HL-60/S4 treated with retinoic acid at 250 ng/mL for 4 days and 3 days (cell line): Measurements from ENCODE around the gene PLPP3.

Experiments used
- in situ Hi-C: fragments of 300-500 bp; cut with MboI; formaldehyde crosslinking; loops from 2 replicates; pipeline ENCODE4 v1.7.0; 2022; ENCODE audit warnings: low sequenced_read_pairs

The PLPP3 gene

DNA sequence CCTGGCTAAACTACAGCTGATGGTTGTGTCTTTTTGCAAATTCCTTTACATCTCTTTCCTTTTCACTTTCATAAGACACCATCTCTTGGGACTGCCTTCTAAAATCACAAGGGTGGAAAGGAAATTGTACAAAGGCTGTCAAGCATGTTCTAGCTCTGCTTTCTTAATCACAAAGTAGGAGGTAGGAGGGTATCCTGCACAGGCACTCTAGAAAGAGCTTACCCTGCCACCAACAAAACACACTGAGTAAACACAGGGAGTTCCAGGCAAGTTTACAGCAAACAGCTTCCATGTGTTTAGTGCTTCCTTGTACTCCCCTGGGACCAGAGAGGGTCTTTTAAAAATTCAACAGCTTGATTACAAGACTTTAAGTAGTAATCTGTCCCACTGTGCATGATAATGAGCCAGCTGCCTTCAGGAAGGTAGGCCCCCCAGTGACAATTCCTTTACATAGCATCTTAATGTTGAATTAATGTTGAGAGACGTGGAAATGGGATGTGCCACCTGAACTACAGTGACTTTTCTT is 2.4 kb downstream of the PLPP3 start:
- in situ Hi-C loops: no loop called here

DNA sequence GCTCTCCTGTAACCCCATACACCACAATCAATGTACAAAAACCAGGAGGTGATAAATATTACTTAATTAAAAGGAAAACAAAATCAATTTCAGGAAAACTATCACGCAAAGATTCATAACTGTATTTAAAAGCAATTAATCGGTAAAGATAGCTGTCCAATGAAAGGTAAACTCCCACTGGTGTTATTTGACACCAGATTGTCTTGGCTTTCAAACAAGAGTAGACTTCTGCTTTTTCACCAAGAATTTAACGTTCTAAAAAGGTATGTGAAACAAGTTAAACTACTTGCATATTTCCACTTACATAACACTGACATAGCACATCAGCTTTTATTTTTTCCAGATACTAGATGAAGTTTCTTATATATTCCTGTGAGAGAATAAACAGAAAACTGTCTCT is 3.5 kb downstream of the PLPP3 start:
- in situ Hi-C loops: no loop called here

DNA sequence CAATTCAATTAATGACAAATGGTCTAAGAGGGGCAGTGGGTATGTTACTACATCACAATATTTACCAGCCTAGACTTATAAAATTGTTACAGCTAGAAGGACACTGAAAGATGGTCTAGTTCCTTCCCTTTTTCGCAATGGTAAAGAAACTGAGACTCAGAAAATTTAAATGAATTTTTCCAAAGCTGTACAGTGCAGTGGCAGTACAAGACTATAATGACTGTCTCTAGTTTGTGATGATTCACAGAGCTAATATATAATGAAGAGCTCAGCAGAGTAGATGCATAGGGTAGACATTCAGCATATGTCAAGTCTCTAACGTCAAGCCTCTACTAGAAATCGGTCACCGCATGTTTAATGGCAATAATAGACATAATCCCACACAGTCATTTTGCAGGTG is 4.6 kb downstream of the PLPP3 start:
- in situ Hi-C loops: no loop called here

DNA sequence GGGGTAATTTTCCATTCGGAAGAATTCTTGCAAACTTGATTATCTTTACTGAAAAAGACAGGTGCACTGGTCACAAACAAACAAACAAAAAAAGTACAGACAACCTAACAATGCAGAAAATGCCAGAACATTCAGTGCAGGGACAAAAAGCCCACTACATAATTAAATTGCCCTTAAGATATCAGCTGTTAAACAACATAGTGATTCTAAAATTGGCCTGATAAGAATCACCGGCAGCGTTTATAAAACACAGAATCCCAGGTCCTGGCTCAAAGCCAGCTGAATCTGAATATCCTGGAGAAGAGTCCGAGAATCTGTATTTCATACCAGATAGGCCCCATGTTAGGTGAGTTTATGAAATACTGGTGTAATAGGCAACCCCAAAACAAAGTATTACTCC is 6.1 kb downstream of the PLPP3 start:
- in situ Hi-C loops: no loop called here

DNA sequence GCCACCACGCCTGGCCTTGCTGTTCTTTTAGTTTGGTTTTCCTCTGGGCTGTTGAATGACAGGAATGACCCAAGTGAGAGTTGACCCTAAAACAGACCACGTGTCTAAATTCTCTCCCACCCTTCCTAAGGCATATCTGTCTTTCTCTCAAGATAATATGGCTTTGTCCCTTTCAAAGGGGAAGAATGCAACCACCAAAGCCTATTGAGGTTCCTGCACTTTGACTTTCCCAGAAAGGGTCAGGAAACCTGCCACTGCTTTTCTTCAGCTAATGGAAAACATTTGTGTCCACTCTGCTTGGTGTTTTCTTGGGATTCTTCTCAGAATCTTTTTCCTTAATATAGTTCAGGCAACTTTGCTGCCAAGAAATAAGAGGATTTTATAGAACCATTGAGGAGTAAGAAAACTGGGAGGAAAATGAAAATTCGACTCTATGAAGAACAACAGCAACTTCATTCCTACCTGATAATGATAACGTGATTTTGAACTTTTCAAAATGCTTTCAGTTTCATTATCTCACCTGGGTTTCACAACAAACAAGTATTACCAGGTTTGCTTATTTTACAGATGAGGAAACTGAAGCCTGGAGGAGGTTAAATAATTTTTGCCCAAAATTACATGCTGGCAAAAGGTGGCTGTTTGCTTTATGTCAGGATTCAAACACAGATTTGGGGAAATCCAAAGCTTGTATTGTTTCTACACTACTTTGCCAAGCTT is 6.9 kb downstream of the PLPP3 start:
- in situ Hi-C loops: no loop called here

DNA sequence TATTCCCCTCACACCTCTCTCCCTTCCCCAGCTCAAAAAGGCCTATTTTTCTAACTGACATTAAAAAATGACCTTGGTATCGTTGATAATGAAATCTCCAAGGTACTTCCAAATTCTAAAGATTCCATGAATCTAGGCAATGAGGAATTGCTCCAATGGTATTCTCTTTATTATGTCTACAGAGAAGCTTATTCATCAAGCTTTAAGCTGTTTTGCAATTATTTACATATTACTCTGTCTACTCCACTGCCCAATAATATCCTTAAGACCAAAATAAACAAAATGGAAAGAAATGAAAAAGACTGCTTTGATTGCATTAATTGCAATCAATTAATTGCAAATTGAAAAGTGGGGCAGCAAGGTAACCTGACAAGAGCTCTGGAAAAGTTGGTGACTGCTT is 7.9 kb downstream of the PLPP3 start:
- in situ Hi-C loops: no loop called here

DNA sequence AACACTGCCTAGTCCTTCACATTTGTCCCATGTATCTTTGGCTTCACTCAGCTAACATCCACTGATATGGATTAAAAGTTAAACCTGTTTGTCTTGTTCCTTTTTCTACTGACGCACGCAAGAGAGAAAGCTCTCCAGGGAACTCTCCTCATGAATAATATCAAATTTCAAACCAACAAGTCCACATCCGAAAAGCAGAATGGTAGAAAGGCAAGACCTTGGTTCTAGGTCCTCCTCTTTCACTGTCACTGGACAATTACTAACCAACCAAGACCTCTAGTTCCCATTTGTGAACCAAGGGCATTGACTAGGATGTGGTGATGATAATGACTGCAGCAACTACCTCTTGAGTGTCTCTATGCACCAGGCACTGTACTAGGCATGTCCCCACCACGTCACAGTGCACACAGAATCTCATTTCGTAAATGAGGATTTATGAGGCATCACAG is 8.4 kb downstream of the PLPP3 start:
- in situ Hi-C loops: no loop called here

DNA sequence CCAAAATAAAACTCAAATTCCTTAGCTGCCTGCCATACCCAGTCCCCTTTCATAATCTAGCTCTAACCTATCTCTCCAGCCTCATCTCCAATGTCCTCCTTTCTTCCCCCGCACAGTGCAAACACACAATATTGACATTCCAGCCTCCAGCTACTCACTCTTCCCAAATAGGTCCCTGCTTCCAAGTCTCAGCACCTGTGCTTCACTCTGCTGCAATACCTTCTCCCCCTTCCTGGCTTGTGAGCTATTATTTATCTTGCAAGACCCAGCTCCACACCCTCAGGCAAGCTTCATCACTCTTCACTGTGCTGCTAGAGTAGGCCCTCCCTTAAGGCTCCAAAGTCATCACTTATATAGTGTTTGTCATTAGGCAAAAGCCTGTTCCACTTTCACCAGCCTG is 9.7 kb downstream of the PLPP3 start:
- in situ Hi-C loops: no loop called here

DNA sequence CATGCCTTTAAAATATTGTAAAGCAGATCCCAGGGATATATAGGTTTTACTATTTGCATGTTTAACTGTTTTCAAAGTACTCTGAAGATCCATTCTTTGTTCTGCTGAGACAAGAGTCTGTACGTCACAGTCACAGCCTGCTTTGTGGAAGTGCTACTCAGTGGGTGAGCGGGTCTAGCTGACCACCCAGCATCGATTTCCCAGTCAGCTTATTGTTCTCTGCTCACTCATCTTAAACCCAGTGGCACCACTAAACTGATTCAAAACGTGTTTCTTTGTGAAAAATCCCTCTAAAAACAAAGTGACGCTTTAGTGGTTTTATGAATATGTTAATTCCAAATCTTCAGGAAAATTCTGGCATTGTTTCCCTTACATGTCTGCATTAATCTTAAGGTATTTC is 12.4 kb downstream of the PLPP3 start:
- in situ Hi-C loops: no loop called here

DNA sequence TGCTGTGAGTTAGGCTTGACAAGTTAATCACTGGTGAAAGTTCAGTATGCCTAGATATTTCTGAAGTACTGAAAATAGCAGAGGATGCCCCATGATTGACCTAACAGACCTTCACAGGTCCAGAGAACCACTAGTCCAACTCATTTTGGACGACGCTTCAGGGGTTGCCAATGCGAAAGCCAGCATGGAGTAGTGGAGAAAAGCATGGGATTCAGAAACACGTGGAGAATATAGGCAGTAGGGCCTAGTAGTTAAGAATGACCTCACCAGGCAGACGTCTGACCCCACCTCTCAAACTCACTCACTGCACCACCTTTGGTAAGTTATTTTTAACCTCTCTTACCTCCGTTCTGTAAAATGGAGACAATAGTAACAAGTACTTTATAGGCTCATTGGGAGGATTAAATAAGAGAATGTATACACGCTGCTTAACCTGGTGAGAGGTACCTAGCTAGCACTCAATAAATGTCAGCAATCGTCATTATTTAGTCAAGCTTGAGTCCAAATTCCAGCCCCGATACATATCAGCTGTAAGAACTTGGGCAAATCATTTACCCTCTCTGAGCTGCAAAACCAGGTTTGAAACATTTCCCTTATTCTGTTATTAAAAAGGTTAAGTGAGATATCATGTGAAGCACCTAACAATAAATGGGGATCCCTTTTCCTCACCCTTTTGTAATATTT is 13.2 kb downstream of the PLPP3 start:
- in situ Hi-C loops: no loop called here

DNA sequence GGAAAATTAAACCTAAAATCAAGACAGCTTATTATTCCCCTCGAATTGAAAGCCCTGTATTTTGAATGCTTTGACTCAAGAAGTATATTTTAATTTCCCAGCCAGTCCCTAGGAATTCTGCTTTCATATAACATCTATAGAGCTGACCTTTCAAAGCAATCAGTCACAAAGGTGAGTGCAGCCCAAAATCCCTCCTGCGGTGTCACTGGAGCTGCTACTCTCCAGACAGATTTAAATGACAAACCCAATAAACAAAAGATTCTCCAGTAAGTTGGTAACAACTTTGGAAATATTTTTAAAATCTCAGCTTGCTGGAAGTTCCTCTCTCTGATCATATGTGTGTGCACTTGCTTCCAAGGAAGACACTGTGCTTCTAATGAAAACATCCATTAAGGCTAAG is 14.7 kb downstream of the PLPP3 start:
- in situ Hi-C loops: no loop called here

DNA sequence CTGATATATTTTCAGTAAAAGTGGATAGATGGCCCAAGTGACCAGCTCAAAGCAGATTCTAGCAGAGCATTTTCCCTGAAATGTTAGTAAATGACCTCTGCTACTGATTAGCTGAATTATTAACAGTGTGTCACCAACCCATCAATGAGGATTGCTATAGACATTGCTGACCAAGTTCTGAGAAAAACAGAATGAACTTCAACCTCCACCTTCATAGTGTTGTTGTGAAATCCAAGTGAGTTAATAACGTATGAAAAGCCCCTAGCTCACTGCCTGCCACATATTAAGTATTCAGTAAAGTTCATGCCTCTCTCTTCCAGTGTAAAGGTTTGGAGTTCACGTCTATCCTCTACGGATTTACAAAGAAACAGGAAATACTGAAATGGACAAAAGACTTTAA is 15.8 kb downstream of the PLPP3 start:
- in situ Hi-C loops: no loop called here

DNA sequence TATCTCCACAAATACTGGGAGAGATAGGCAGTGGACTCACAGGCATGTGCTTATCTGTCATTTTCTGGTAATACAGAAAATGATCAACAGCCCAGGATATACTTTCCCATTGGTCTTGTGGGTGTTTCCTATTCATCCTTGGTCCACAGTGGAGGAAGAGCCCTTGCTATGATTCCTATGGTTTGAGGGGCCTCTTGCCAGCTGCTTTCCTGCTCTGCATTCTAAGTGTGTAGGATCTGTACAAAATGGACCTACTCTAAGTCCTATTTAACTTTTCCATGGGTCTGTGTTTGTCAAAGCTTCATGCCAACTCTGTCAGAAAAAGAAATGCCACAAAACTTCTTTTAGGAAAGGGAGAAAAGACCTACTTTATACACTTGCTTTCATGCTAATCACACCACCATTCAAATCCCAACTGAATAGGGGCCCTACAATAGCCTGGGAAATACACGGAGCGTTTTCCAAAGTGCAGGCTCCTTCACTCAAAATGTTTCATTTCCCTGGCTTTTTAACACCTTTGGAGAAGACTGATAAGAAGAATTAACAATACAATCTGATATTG is 16.4 kb downstream of the PLPP3 start:
- in situ Hi-C loops: no loop called here

DNA sequence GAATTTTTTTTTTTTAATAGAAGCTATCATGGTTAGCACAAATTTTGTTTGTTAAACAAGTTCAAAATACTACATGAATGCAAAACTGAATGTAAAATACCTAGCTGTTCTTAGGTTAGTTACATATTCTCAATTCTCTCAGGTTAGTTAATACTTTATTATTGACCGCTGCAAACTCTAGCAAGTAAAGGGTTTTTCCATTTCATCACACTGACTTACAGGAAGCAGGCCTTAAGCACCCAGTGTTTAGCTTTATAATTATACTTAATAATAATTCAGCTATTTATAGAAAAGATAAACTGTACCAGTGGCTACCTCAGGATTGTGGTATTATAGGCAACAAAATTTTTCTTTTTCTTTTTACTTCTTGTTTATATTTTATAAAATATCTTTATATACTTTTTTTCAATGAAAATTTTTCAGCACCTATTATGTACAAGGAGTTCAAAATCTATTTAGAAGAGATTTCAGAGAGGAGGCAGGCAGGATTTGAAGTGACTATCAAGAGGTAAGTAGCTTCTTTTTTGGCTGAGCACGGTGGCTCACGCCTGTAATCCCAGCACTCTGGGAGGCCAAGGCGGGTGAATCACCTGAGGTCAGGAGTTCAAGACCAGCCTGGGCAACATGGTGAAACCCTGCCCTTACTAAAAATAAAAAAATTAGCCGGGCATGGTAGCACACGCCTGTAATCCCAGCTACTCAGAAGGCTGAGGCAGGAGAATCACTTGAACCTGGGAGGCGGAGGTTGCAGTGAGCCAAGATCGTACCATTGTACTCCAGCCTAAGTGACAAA is 17.9 kb downstream of the PLPP3 start:
- in situ Hi-C loops: no loop called here

DNA sequence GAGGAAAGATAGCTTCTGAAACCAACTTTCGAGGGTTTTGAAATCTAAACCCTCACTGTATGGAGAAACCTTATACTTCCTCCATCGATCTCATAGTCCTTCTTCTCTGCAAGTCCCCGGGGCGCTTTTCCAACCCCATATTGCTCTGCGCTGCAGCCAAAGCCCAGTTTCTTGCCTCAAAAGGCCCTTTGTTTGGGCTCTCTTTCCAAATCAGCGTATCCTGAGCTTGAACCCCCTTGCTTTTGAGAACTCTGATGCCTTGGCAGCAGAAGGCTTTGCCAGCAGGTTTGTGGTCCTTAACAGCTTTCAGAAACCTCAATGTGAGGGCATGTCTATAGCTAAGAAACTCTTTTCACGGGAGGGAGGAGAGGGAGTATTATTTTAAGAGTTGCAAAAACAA is 21.6 kb downstream of the PLPP3 start:
- in situ Hi-C loops: no loop called here

DNA sequence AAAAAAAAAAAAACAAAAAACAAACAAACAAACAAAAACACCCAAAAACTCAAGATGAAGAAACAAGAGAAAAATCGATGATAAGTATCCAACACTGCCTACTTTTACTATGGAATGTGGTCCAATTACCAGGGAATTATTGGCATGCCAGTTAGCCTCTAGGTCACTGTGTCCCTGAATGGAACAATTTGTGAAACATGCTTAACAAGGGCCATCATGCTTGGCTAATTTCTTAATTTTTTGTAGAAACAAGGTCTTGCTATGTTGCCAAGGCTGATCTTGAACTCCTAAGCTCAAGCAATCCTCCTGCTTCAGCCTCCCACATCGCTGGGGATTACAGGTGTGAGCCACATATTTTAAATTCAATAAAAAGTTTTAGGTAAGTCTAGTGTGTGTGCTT is 23.9 kb downstream of the PLPP3 start:
- in situ Hi-C loops: no loop called here

DNA sequence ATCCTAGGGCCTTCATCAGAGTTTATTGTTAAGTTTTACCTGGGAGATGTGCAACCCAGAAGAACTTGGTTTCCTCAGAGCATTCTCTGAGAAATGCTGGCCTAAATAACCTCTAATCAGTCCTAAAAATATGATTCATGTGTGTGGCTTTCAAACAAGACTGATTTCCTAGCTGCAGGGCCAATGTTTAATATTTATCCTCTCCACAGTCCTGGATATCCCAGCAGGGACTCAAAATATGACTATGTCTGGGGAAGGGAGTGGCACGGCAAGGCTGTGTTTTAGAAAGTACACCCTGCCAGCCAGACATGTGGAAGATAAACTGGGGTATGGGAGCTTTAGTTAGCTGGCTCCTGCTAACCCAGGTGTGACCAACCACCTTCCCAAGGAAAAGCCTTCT is 26.3 kb downstream of the PLPP3 start:
- in situ Hi-C loops: no loop called here

DNA sequence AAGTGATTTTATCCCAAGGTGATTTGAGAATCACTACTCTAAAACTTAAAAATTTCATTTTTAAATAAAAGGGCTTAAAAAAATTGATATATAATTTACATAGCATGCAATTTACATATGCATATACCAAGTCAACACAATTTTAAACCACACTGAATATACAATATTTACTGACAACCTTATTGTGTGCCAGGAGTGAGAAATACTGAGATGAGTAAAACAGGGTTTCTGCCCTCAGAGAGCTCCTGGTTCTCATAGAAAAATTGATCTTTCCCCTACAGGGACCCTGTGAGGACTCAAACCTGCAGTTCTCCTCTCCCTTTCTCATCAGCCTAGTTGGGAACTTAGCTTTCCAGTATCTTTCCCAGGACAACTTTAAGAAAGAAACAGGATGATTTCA is 27.0 kb downstream of the PLPP3 start:
- in situ Hi-C loops: no loop called here

DNA sequence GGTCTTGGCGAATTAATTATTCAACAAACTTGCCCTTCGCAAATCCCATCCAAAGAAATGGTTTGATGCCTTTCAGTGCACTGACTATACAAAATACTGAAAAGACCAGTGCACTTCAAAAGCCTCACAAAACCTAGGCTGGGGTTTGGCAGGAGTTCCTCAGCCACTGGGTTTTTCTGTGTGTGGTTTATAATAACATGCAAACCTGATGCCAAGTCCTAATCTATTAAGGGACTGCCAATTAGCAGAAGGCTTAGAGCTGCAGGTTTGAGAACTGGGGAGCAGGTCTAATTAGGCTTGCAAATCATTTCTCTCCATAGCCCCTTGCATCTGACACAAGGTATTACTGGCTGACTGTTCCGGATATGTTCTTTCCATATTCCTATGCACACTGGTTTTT is 27.7 kb downstream of the PLPP3 start:
- in situ Hi-C loops: no loop called here

DNA sequence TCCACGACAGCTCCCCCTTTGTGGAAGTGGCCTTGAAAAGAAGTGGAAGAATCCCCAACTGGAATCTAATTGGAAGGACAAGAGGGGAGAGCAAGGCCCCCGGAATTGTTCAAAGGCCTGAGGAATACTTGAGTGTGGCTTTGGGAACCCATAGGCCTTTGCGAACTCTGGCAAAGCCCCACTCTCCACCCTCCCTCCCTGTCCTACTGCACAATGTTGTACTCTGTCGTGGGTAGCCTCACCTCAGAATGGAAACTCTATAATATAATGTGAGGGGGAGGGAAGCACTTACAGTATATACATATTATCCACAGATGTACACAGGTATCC is 28.5 kb downstream of the PLPP3 start:
- in situ Hi-C loops: no loop called here

DNA sequence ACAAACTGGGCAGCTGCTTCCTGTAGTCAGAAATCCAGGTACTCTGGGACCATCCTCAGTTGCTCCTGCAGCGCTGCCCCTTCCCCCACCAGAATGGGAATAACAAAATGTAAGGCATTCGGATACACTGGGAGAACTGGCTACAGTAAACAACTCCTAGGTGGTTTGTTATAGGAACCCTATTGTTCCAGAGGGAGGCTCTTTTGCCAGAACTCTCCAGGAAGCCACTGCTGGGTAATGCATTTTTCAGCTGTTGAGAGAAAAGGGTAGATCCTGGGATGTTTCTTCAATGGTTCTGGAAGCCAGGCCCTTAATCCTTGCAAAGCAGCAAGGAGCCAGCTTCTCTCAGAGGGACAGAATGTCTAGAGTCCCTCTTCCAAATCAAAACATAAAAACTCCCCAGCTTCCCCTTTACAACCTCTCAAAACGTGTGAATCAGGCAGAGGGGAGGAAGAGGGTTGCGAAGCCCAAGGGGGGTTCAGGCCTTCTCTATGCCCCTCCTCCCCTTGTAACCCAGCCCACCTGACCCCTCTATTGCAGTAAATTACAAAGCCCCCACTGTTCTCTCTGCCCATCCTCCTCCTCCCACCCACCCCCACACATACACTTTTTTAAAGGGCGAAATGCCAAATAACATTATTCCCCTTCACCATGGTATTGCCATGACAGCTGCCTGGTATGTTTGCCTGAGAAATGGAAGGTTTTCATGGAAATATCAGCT is 29.1 kb downstream of the PLPP3 start:
- in situ Hi-C loops: no loop called here
